Nephron (organoid): ENCODE data around the gene MPP7.
"Not testable (repeated sequence)": the region's sequence is repeated elsewhere in the genome, so short reads cannot be mapped to it uniquely, and the experiment has no call there.

ENCODE experiments used
- H3K27ac Mint-ChIP-seq, 3 experiments: 2 replicates each; pipeline ENCODE4 v1.8.0; 2020; ENCODE audit warnings: mixed read lengths in 3 of 3, mild to moderate bottlenecking in 2 of 3, moderate library complexity in 1 of 3
- H3K27me3 Mint-ChIP-seq: 2 replicates; pipeline ENCODE4 v1.8.0; 2021; ENCODE audit warnings: low read depth, mild to moderate bottlenecking, moderate library complexity, mixed read lengths
- H3K36me3 Mint-ChIP-seq: 2 replicates; pipeline ENCODE4 v1.8.0; 2020; ENCODE audit warnings: low read depth, mixed read lengths
- H3K4me1 Mint-ChIP-seq: 2 replicates; pipeline ENCODE4 v1.8.0; 2020; ENCODE audit warnings: mixed read lengths
- H3K4me3 Mint-ChIP-seq, 3 experiments: 2 replicates each; pipeline ENCODE4 v1.8.0; 2020; ENCODE audit warnings: mild to moderate bottlenecking in 3 of 3, mixed read lengths in 3 of 3, moderate library complexity in 2 of 3
- H3K9me3 Mint-ChIP-seq: 2 replicates; pipeline ENCODE4 v1.8.0; 2020; ENCODE audit warnings: mixed read lengths
- TF ChIP-seq, protein P1 (sequence below), 3 experiments: fragments of 200-600 bp; sonication (generic); IDR thresholded peaks; one replicate each; pipeline ENCODE4 v1.5.0; 2021; ENCODE audit warnings: antibody characterized with exemption in 3 of 3; ENCODE audit not compliant: unreplicated experiment in 3 of 3

The MPP7 gene

DNA sequence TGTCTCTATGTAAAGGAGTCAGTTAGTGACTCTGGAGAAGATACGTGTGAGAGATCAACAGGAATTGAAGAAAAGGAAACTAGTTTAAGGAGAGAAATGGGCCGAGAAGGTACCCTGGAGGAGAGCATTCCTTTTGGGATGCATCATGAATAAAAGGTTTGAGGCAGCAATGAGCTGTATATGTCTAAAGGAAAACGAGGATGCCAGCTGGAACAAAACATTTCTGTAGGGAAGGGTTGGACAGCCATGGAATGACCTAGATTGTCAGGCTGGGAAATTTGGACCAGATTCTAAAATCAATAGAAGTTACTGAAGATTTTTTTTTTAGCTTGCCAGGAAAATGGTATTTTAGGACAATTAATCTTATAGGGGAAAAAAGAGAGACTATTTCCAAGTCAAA is 17.2 kb upstream of the MPP7 start:
- no peaks in the 10 kb centered on the region for H3K4me1 Mint-ChIP-seq
- H3K36me3 Mint-ChIP-seq: no peaks in the 10 kb centered on the region
- TF ChIP-seq, protein P1, sequence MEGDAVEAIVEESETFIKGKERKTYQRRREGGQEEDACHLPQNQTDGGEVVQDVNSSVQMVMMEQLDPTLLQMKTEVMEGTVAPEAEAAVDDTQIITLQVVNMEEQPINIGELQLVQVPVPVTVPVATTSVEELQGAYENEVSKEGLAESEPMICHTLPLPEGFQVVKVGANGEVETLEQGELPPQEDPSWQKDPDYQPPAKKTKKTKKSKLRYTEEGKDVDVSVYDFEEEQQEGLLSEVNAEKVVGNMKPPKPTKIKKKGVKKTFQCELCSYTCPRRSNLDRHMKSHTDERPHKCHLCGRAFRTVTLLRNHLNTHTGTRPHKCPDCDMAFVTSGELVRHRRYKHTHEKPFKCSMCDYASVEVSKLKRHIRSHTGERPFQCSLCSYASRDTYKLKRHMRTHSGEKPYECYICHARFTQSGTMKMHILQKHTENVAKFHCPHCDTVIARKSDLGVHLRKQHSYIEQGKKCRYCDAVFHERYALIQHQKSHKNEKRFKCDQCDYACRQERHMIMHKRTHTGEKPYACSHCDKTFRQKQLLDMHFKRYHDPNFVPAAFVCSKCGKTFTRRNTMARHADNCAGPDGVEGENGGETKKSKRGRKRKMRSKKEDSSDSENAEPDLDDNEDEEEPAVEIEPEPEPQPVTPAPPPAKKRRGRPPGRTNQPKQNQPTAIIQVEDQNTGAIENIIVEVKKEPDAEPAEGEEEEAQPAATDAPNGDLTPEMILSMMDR (IDR thresholded peaks at IDR 0.05; ENCODE audit: unreplicated experiment in 3 of 3): no peak
- no peak overlapping the region for H3K27ac Mint-ChIP-seq
- H3K27me3 Mint-ChIP-seq: peaks cover 13% of the 10 kb centered on the region
- no peaks in the 10 kb centered on the region for H3K9me3 Mint-ChIP-seq
- no peak overlapping the region for H3K4me3 Mint-ChIP-seq

DNA sequence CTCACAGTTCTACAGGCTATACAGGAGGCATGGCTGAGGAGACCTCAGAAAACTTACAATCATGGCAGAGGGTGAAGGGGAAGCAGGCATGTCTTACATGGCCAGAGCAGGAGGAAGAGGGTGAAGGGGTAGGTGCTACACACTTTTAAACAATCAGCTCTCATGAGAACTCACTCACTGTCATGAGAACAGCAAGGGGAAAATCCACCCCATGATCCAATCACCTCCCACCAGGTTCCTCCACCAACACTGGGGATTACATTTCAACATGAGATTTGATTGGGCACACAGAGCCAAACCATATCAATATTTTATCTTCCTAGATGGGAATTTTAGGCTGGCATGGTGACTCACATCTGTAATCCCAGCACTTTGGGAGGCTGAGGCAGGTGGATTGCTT is 16.2 kb upstream of the MPP7 start:
- not testable (repeated sequence) for H3K36me3 Mint-ChIP-seq, H3K4me1 Mint-ChIP-seq, H3K27ac Mint-ChIP-seq, H3K9me3 Mint-ChIP-seq, H3K4me3 Mint-ChIP-seq
- H3K27me3 Mint-ChIP-seq: peaks cover 16% of the 10 kb centered on the region

DNA sequence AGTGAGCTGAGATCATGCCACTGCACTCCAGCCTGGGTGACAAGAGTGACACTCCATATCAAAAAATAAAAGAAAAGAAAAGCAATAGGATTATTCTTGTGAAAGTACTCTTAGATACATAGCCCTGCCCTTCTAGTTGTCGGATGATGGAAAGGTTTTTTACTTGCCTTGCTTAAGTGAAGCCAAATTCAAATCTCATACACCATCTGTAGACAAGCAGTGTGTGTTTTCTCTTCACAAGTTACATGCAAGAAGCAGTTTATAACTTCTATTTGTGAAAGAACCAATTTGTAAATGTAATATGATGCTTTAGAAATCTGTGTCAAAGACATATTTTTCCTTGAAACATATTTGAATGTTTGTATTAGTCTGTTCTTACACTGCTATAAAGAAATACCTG is 15.8 kb upstream of the MPP7 start:
- peaks cover 16% of the 10 kb centered on the region for H3K27me3 Mint-ChIP-seq
- H3K9me3 Mint-ChIP-seq: no peaks in the 10 kb centered on the region
- TF ChIP-seq, protein P1 (IDR thresholded peaks at IDR 0.05; ENCODE audit: unreplicated experiment in 3 of 3): no peak
- H3K4me1 Mint-ChIP-seq: no peaks in the 10 kb centered on the region
- no peak overlapping the region for H3K27ac Mint-ChIP-seq
- no peak overlapping the region for H3K4me3 Mint-ChIP-seq
- no peaks in the 10 kb centered on the region for H3K36me3 Mint-ChIP-seq

DNA sequence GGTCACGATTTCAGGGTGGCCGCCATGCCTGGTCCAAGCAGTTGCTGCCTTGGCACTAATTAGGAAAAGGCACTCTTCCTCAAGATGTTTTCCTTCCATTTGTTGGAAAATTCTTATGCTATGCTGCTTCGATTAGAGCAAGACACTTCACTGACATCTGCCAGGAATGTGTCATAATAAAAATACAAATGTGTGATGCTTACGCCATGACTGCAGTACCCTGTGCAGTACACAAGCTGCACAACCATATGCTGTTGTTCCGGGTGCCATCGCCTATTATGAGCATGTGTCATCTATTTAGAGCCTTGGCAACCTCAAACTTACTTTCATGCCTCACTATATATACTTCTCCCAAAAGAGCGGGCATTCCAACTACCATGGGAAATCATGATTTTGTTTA is 14.9 kb upstream of the MPP7 start:
- Mint-ChIP-seq H3K4me1 (no peaks in the 10 kb centered on the region), H3K27me3 (peaks cover 20% of the 10 kb centered on the region), H3K27ac (no peak overlapping the region), H3K4me3 (no peak overlapping the region), H3K9me3 (no peaks in the 10 kb centered on the region), H3K36me3 (no peaks in the 10 kb centered on the region)
- TF ChIP-seq, protein P1 (IDR thresholded peaks at IDR 0.05; ENCODE audit: unreplicated experiment in 3 of 3): no peak

DNA sequence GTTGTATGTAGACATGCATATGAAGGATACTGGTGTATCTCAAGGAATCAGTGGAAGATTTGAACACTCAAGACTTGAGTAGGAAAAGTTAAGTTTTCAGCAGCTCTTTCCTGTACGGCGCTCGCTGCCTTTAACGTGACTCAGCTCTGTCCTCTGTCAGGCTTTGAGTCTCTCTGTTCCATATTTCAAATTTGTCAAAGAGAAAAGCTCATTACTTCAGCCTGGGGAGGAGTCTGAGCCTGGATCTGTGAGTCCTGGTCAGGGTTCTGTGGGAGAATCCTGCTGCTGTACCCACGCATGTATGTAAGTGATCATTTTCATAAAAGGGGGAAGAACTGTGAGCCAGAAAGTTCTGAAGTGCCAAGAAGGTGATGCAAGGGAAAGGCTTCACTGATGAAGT is 13.8 kb upstream of the MPP7 start:
- no peak overlapping the region for H3K27ac Mint-ChIP-seq
- no peak overlapping the region for H3K4me3 Mint-ChIP-seq
- no peaks in the 10 kb centered on the region for H3K4me1 Mint-ChIP-seq
- TF ChIP-seq, protein P1 (IDR thresholded peaks at IDR 0.05; ENCODE audit: unreplicated experiment in 3 of 3): no peak
- H3K27me3 Mint-ChIP-seq: peaks cover 20% of the 10 kb centered on the region
- no peaks in the 10 kb centered on the region for H3K36me3 Mint-ChIP-seq
- peaks cover 4% of the 10 kb centered on the region for H3K9me3 Mint-ChIP-seq

DNA sequence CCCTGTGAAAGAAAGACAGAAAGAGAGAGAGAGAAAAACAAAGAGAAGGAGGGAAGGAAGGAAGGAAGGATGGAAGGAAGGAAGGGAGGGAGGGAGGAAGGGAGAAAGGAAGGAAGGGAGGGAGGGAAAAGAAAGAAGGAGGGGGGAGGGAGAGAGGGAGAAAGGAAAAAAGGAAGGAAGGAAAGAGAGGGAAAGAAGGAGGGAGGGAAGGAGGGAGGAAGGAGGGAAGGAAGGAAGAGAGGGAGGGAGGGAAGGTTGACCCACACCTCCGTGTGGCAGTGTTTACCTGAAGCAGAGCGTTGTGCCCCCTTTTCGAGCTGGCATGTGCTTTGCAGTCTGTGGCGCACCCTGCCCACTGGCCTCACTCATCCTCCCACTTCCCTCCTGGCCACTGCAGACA is 12.3 kb upstream of the MPP7 start:
- Mint-ChIP-seq H3K36me3 (no peaks in the 10 kb centered on the region), H3K27me3 (peaks cover 20% of the 10 kb centered on the region), H3K4me3 (no peak overlapping the region), H3K27ac (no peak overlapping the region), H3K4me1 (no peaks in the 10 kb centered on the region), H3K9me3 (peaks cover 4% of the 10 kb centered on the region)
- TF ChIP-seq, protein P1 (IDR thresholded peaks at IDR 0.05; ENCODE audit: unreplicated experiment in 3 of 3): no peak
